AG04450 (cell line): ENCODE measurements around the gene NAA80. TPM values are rescaled to one million over a fixed set of nuclear protein-coding genes. Genes with fewer than 3 reads are reported as not detected.
A peak's percentile ranks its signal among the peaks of the same experiment; 100 is the strongest.

Experiments used
- CTCF ChIA-PET: fragments of 300-600, 350-600 bp; formaldehyde crosslinking; extraction: SDS; loops from one replicate; lab custom pipeline; 2022; ENCODE audit warnings: antibody characterized with exemption, inconsistent platforms; lab: Charles Lee
- POLR2A ChIA-PET: fragments of 350-600 bp; formaldehyde crosslinking; extraction: SDS; loops from one replicate; lab custom pipeline; 2021; ENCODE audit warnings: antibody characterized with exemption, inconsistent platforms; lab: Yijun Ruan, JAX
- DNase-seq: peaks from one replicate; pipeline ENCODE4 v3.0.0-alpha.2; 2011; ENCODE audit warnings: low read depth, low spot score
- H3K27ac ChIP-seq: one replicate; pipeline ENCODE4 v1.5.1; 2012; ENCODE audit warnings: low read depth, low read length, control low read depth
- H3K27me3 ChIP-seq: one replicate; pipeline ENCODE4 v1.6.0; 2012; ENCODE audit warnings: low read length; ENCODE audit not compliant: control insufficient read depth, insufficient read depth
- H3K4me3 ChIP-seq: 2 replicates; pipeline ENCODE4 v1.5.1; 2011; ENCODE audit warnings: mild to moderate bottlenecking, low read depth, low read length, control low read depth
- H3K9me3 ChIP-seq: 2 replicates; pipeline ENCODE4 v1.5.1; 2012; ENCODE audit warnings: low read length; ENCODE audit not compliant: control insufficient read depth, insufficient read depth
- polyA plus RNA-seq: library from polyadenylated mRNA; depleted of rRNA; stranded (reverse); fragments of >200 nt; gene quantifications from 2 replicates; pipeline ENCODE4 v1.2.3, GENCODE V29; 2011
- TF ChIP-seq, protein P1 (sequence below): IDR thresholded peaks from 2 replicates; pipeline ENCODE4 v1.5.1; 2011; ENCODE audit warnings: low read depth, low read length, control low read depth, inconsistent platforms

The NAA80 gene
- polyA plus RNA-seq, 1 experiment: 2.0 TPM

GRCh38 chr3:50260027-50260941 lies 38.9 kb downstream of the NAA80 start:
- Histone ChIP-seq H3K27ac (peak overlapping the region; percentile 89), H3K27me3 (no peaks in the 10 kb centered on the region), H3K4me3 (peak overlapping the region; percentile 56), H3K9me3 (no peaks in the 10 kb centered on the region; the same call in 1 of the 2 replicates)
- CTCF ChIA-PET: interaction anchor here (0.6 to 4.8 kb wide), 20 partner anchors 9 to 110 kb away, joined by 3 to 35 read pairs (median 4); partner anchors contain the start of genes GNAI2, HYAL2, LSMEM2 and SEMA3B
- TF ChIP-seq, protein P1, sequence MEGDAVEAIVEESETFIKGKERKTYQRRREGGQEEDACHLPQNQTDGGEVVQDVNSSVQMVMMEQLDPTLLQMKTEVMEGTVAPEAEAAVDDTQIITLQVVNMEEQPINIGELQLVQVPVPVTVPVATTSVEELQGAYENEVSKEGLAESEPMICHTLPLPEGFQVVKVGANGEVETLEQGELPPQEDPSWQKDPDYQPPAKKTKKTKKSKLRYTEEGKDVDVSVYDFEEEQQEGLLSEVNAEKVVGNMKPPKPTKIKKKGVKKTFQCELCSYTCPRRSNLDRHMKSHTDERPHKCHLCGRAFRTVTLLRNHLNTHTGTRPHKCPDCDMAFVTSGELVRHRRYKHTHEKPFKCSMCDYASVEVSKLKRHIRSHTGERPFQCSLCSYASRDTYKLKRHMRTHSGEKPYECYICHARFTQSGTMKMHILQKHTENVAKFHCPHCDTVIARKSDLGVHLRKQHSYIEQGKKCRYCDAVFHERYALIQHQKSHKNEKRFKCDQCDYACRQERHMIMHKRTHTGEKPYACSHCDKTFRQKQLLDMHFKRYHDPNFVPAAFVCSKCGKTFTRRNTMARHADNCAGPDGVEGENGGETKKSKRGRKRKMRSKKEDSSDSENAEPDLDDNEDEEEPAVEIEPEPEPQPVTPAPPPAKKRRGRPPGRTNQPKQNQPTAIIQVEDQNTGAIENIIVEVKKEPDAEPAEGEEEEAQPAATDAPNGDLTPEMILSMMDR: peak; percentile 81
- DNase-seq: no peak
- POLR2A ChIA-PET: interaction anchor here (0.5 to 1.3 kb wide), 5 partner anchors 9 to 353 kb away, joined by 3 to 9 read pairs (median 4); partner anchors contain the start of genes GNAI2 and SEMA3B

DNA sequence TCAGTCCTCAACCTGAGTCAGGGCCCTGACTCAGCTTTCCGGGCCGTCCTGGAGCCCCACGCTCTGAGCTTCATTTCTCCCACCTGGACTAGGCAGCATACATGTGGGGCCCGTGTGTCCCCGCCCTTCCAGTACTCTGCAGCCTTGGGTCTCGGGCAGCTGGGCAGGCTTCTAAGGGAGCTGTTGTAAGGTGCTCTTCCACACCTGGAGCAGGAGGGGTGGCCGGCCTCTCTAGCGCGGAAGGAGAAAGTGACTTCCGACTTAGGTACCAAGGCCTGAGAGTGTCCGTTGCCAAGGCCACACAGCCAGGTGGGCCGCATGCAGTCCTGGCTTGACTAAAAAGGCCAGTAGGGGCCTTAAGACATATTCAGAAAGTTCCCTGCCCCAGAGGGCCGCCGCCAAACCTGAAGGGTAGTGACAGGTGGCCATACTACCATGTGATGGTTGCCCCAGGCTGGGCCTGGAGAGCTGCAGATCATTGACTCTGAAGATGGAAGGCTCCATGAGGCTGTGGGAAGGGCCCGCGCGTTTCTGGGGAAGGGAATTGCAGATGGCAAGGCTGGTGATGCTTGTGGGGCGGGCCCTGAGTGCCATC lies 39.7 kb downstream of the NAA80 start:
- ChIA-PET CTCF (interaction anchor here (0.5 to 4.8 kb wide), 19 partner anchors 8 to 65 kb away, joined by 3 to 35 read pairs (median 4); partner anchors contain the start of genes HYAL2, LSMEM2 and SEMA3B), POLR2A (interaction anchor here (0.6 to 1.3 kb wide), 4 partner anchors 9 to 352 kb away, joined by 3 to 9 read pairs (median 4); partner anchors contain the start of genes GNAI2 and SEMA3B)
- Histone ChIP-seq H3K9me3 (no peaks in the 10 kb centered on the region; the same call in 1 of the 2 replicates), H3K27ac (peak overlapping the region; percentile 21), H3K4me3 (no peak overlapping the region), H3K27me3 (no peaks in the 10 kb centered on the region)
- no peak for DNase-seq
- TF ChIP-seq, protein P1: no peak

- Histone ChIP-seq H3K9me3 (no peaks in the 10 kb centered on the region; the same call in 1 of the 2 replicates), H3K27me3 (no peaks in the 10 kb centered on the region), H3K27ac (no peak overlapping the region), H3K4me3 (no peak overlapping the region)
- TF ChIP-seq, protein P1: no peak
- ChIA-PET CTCF (interaction anchor here (0.5 to 4.8 kb wide), 13 partner anchors 9 to 162 kb away, joined by 3 to 35 read pairs (median 6); no protein-coding TSS in a partner anchor), POLR2A (interaction anchor here (0.6 kb wide), 1 partner anchor 64 kb away, joined by 5 read pairs; no protein-coding TSS in a partner anchor)
- no peak for DNase-seq
These were observed 40.2 kb downstream of the NAA80 start for GRCh38 chr3:50258979-50259378.

- TF ChIP-seq, protein P1: no peak
- POLR2A ChIA-PET: interaction anchor here (0.6 kb wide), 1 partner anchor 63 kb away, joined by 5 read pairs; no protein-coding TSS in a partner anchor
These were observed 41.0 kb downstream of the NAA80 start for GRCh38 chr3:50258029-50258680.

More at GRCh38 chr3:50258029-50258680, 41.0 kb downstream of the NAA80 start:
- DNase-seq: no peak
- H3K4me3 ChIP-seq: no peak overlapping the region
- H3K9me3 ChIP-seq: no peaks in the 10 kb centered on the region; the same call in 1 of the 2 replicates
- no peaks in the 10 kb centered on the region for H3K27me3 ChIP-seq
- no peak overlapping the region for H3K27ac ChIP-seq
- CTCF ChIA-PET: interaction anchor here (0.6 to 4.8 kb wide), 9 partner anchors 8 to 161 kb away, joined by 3 to 35 read pairs (median 6); no protein-coding TSS in a partner anchor
